ENCODE results near the gene RNASE7.
A peak's percentile ranks its signal among the peaks of the same experiment; 100 is the strongest.

GRCh38 chr14:21070610-21071224, 28.6 kb downstream of the RNASE7 start:
- TF ChIP-seq SCRT1 (tag by site-specific recombination; IDR thresholded peaks at IDR 0.05; ENCODE audit: borderline replicate concordance) (no peak), ZNF239 (tag by site-specific recombination; IDR thresholded peaks at IDR 0.05) (no peak), ZNF777 (tag by site-specific recombination; IDR thresholded peaks at IDR 0.05; ENCODE audit: borderline replicate concordance) (no peak), ZNF645 (tag by site-specific recombination; IDR thresholded peaks at IDR 0.05) (no peak), RBAK (tag by site-specific recombination; IDR thresholded peaks at IDR 0.05) (no peak), CTCF (tag by site-specific recombination; IDR thresholded peaks at IDR 0.05) (peak; percentile 57), ZNF148 (tag by site-specific recombination; IDR thresholded peaks at IDR 0.05; ENCODE audit: borderline replicate concordance) (no peak), ZNF10 (tag by site-specific recombination; IDR thresholded peaks at IDR 0.05) (no peak; the same call in 1 of the 2 replicates), ZNF274 (IDR thresholded peaks at IDR 0.05; ENCODE audit: low read length) (no peak), ZNF274 (tag by site-specific recombination; IDR thresholded peaks at IDR 0.05; ENCODE audit: borderline replicate concordance) (no peak), ZNF658 (tag by site-specific recombination; IDR thresholded peaks at IDR 0.05) (no peak), PRDM10 (tag by site-specific recombination; IDR thresholded peaks at IDR 0.05) (peak; percentile 42), ZSCAN16 (tag by site-specific recombination; IDR thresholded peaks at IDR 0.05) (no peak)

All from HEK293 (cell line).